Activated gamma-delta T cell treated with anti-CD3 and anti-CD28 coated beads, Interleukin-2, amount 50 U/mL, for 16 hours (primary cell): ENCODE results near the gene CDKN2B-AS1.

Source experiments
- DNase-seq: peaks from one replicate; pipeline ENCODE4 v3.0.0-alpha.2; 2020; ENCODE audit warnings: low read depth

CDKN2B-AS1 gene

DNA sequence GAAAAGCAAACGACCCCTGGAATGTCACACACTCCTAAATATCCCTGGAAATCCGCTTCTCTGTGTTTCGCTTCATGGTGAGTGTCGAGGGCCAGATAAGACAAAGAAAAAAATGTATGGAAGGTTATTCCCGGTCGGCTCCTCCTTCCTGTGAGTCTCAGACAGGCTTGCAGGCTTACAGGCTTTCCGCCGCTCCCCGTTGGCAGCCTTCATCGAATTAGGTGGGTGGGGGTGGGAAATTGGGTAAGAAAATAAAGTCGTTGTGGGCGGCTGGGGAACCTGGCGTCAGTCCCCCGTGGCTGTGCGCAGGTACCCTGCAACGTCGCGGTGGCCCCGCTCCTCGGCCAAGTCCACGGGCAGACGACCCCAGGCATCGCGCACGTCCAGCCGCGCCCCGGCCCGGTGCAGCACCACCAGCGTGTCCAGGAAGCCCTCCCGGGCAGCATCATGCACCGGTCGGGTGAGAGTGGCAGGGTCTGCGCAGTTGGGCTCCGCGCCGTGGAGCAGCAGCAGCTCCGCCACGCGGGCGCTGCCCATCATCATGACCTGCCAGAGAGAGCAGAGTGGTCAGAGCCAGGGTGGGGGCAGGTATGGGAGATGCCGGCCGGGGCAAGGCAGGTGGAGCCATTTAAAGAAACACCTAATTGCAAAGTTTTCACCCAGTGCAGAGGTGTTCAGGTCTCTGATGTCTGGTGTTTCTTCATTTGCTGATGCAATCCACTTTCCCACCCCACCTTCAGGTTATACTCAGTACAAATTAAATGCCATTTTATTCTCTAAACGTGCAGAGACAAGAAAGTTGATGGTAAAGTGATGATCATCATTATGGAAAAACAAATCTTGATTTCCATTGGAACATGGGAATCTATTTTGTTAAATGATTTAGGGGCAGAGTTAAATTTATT lies 11.4 kb downstream of the CDKN2B-AS1 start:
- no peak for DNase-seq

DNA sequence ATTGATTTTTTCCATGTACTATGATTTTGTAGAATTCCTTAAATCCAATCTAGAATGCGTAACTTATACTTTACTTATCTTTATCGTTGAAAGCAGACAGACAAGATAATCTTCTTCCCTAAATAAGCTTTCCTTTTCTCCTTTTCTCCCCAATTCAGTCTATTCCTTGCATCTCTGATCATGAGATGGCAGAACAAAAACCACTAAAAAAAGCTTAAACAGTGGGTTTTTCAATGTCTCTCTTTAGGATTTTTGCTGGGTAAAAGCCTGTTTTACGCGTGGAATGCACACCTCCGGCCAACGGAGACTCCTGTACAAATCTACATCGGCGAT lies 13.8 kb downstream of the CDKN2B-AS1 start:
- no peak for DNase-seq

DNA sequence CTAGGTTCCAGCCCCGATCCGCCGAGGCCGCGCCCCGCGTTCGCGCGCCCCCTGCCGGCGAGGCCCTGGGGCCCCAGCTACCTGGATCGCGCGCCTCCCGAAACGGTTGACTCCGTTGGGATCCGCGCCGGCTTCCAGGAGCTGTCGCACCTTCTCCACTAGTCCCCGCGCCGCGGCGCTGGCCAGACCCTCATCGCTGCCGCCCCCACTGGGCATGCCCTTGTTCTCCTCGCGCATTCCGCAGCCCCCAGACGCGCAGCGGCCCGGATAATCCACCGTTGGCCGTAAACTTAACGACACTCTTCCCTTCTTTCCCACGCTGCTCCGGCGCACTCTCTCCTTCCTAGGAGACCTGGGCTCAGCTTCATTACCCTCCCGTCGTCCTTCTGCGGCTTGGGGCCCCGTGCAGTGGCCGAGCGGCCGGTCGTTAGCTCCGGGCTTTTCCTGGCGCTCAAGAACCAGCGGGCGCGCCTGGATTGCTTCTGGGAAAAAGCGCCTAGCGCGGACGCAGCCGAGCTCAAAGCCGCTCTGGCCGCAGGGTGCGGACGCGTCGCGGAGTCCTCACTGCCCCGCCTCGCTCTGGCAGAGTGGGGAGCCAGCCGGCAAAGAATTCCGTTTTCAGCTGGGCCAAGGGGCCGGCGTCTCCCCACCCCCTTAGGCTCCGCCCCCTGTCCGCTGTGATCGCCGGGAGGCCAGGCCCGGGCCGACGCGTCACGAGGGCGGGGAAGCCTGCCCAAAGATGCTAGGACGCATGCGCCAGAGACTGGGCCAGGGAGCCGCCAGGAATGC lies 14.3 kb downstream of the CDKN2B-AS1 start, which contains the start of gene CDKN2B:
Gene CDKN2B (minus strand): TSS at position 589 of the 789 bp plus-strand sequence. CDS start 352 bp downstream, at position 237.
- no peak for DNase-seq

DNA sequence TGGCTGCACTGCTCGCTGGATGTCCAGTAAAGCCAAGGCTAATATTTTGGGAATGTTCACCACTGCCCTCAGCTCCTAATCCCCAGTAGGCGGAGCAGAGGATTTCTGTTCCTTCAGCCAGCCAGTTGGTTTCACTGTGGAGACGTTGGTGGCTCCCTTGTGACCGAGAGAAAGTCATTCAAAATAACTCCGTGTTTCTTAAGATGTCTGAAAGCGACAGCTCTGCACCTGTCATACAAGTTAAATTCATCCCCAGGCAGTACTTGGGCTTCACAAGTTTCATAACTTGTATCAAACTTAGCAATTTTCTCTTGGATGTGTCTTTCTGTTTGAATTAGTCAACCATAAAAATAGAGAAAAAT lies 14.9 kb downstream of the CDKN2B-AS1 start:
- DNase-seq = no peak

DNA sequence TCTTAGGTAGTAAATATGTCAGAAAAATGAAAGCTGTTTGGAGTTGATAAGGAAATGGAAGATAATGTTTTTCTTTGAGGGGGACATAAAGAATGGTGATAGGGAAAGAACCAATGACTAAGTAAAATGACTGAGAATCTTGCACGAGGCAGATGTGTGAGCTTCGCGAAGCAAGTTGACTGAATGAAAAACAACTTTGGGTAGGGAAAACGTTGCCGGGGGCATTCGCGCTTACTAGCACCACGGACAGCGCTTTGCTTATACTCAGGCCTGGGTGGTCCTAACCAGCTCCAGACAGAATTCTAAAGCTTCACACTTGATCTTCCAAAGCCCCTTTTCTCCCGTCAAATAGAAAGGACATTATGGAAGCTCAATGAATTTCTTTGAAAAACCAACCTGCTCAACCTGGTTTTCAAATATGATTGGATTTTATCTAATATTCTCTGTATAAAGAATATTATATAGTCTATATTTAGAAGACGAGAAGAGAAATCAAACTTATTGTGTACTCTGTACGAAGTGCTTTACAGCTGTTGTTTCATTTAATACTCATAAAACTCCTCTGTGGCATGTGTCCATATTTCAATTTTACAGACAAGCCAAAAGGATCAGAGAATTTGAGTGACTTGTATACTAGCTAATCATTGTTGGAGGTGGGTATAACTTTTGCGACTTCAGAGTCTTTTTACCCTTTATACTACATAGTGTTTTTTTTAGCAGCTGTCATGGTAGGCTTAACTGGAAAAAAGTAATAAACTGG lies 16.5 kb downstream of the CDKN2B-AS1 start:
- no peak for DNase-seq

DNA sequence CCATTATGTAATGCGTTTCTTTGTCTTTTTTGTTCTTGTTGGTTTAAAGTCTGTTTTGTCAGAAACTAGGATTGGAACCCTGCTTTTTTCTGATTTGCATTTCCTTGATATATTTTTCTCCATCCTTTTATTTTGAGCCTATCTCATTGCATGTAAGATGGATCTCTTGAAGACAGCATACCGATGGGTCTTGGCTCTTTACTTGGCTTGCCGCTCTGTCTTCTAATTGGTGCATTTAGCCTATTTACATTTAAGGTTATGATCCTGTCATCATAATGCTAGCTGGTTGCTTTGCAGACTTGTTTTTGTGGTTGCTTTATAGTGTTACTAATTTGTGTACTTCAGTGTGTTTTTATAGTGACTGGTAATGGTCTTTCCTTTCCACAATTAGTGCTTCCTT lies 27.8 kb downstream of the CDKN2B-AS1 start:
- no peak for DNase-seq

DNA sequence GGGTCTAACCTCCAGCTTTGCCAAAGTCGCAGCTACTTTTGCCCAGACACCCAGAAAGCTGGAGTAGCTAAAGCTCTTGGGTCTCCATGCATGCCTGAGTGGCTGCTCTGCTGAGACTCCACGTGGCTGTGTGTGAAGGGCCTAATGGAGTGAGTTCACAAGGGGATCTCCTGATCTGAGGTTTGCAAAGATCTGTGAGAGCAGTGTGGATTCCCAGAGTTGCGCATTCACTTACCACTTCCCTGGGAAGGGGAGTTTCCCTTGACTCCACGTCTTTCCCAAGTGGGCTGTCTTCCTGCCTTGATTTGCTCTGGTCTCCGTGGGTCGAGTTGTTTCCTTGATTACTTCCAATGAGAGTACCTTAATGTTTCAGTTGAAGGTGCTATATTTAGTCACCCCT lies 32.1 kb downstream of the CDKN2B-AS1 start:
- DNase-seq = no peak

DNA sequence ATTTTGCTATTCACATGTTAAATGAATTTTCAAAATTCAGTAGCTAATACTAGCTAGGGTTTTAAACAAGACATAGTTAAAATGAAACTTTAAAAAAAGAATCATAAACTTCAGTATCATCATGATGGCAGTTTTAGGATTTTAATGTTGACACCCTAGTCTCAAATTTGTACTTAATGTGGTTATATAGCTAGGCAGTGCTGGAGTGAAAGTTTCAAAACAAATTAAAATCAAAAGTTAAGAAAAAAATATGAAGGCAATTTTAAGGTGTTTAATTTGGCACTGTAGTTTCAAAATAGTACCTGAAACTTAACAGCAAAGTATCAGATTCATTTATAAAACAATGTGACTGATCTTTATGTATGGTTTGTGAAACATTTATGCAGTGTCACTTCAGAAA lies 33.8 kb downstream of the CDKN2B-AS1 start:
- no peak for DNase-seq

DNA sequence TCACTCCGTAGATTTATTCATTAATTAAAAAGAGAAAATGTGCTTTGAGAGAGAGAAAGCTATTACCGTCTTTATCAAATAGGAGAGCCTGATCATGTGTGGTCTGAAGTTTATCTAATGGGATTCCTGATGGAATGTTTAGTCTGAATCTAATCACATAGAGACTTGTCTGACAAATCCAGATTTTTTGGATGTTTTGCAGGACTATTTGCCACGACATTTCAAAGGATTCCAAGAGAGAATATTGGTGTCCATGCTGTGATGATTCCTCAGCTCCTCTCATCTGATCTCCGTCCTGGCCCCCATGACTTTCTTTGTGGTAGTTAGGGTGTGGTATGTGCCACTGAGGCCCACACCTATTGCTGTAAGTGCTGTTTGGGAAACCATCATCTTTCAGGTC lies 34.6 kb downstream of the CDKN2B-AS1 start:
- DNase-seq = no peak

DNA sequence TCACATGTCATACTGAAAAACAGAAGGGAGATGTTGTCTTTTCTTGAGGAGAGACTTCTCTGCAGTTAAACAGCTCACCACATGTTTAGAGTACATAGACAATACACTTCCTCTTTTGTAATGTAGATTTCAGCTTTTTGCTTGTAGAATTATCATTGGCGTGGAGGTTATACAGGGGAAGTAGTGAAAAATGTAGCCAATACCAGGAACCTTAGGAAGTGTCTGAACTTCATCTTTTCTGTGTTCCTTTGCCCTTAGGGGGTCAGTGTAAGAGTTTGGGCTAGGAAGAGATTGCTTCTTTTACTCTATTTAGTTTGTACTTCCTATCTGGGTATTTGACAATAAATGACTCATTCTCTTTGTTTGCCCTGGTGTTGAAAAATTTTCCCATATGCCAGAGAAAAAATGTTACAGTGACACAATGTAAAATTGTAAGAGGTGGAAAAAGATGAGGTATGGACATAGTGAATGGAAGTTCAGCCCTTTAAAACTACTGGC lies 35.6 kb downstream of the CDKN2B-AS1 start:
- DNase-seq = no peak

DNA sequence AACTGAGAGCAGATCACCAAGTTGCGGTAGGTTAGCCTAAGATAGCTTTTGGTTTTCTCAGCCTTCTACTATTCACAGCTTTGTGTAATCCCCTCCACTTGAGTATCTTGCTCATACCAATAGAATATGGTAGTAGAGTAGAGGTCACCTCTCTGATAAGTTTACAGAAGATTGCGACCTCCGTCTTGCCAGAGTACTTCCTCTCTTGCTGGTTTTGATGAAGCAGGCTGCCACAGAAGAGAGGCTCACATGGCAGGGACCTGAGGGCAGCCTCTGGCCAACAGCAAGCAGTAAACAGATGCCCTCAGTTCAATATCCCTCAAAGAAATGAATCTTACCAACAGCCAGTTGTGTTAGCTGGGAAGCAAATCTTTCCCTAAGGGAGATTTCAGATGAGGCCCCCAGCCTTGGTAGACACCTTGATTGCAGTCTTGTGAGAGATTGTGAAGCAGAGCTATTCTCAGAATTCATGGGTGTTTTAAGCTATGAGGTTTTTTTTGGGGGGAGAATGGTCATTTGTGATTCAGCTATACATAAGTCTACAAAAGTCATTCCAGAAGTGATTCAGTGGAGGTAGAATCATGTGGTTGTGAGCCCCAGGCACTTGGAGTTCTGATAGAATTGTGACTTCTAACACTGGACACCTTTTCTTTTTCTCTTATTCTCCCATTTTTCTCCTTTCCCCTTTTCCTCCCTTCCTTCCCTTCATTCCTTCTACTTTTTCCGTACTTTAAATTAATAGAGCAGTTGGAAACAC lies 37.2 kb downstream of the CDKN2B-AS1 start:
- DNase-seq = no peak

DNA sequence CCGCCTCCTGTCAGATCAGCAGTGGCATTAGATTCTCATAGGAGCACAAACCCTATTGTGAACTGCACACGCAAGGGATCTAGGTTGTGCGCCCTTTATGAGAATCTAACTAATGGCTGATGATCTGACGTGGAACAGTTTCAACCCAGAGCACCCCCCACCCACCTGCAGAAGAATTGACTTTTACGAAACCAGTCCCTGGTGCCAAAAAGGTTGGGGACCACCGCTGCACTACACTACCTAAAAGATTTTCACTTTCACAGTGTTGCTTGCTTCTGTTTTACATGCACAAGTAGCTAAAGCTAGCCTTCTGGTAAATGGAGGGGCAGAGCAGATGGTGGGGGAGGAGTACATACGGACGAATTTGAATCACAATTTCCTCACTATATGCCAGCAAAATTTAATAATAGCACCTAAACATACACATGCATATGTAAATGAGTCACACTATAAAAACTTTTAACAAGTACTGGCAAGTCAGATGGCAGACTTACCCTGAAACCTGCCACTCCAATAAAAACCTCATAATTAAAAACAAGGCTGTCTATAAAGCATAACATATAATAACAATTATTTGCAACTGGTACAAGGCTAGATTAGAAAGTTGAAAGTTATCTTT lies 38.5 kb downstream of the CDKN2B-AS1 start:
- DNase-seq = no peak

DNA sequence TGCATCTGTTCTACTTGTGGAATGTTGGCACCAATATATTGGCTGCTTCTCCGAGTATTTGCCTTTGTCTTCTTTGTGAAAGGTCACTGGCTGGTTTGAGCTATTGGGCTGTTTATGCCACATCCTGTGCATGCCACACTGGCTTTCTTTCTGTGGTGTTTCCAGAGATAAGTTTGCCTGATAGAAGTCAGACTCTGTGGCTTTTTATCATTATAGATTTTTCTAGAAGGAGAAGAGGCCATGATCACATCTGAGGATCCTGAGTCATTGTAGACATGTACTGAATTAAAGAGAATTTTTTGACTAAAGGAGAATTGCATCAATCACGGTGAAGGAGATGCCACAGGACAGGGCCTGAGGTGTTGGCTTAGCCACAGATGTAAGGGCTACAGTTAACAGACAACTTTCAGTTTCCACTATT lies 41.0 kb downstream of the CDKN2B-AS1 start:
- no peak for DNase-seq

DNA sequence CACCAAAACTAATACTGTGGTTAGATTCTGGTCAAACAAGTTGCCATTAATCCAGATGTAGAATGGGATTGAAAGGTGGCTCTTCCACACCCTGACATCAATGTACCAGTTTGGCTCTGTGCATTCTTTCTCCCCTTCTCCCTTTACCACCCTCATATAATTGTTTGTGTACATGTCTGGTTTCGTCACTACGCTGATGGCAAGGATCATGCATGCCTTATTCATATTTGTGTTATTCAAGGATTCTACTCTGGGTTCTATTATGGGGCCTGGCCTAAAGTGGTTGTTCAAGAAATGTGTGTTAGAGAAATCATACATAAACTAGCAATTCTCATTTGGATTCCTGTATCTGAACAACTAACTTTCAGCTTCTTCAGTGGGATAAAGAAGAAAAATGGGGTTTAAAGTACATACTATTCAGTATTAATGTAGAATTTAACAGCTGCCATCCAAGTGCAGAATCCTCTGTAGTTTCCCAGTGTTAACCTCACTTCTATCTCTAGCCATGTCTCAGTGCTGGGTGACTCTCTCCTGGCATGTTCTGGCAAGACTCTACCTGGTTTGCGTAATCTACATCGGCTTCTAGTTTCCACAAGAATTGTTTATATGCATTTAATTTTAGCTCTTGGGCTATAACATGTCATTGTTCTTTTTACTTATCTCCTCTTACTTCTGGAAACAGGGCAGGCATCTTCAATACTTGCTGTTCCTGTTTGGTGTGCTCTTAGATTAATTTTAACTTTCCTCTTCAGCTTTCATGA lies 42.5 kb downstream of the CDKN2B-AS1 start:
- DNase-seq = no peak

DNA sequence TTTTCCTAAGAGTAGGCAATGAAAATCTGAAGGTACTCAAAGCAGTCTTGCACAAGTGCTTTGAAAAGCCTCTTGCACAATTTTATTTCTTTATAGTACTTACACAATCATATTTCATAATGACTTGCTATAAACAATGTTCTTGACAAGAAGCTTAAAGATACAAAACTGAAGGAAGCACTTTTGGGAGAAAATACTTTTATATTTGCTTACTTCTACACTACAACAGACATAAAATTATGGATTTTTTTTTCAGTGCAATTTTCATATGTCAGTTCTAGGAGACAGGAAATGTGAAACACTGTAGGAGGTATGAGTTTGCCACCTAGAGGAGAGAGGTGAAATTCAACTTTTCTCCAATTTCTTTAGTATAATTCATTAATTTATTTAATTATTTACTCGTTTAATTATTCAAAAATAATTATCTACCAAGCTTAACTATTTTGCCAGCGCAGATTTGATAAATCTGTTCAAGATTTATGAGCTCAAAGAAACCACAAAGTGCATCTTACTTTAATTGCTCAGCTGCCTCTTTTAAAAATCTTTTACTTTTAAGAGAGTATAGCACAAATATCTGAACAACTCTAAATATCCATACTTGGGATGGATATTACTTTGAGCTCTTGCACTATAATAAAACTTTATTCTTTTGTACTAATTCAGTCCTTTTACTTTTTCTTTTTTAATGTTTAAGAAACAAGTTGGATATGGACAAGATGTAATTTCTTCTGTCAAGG lies 43.5 kb downstream of the CDKN2B-AS1 start:
- DNase-seq = no peak

DNA sequence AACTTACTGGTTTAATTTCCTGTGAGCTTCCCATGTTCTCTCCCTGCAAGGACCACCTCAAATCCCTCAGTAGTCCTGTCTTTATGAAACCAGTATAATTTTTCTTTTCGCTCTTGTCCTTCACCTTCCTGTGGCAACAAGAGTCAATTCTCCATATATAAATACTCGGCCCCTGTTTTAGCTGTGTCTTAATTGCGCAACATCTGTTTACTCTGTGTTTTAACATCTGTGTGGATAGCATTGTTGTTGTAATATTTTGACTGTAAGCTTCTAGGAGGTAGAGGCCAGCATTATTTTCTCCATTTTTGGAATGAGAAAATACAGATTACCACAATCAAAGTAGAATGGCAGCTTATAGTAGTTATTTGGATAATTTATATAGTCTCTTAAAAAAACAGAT lies 44.7 kb downstream of the CDKN2B-AS1 start:
- no peak for DNase-seq

DNA sequence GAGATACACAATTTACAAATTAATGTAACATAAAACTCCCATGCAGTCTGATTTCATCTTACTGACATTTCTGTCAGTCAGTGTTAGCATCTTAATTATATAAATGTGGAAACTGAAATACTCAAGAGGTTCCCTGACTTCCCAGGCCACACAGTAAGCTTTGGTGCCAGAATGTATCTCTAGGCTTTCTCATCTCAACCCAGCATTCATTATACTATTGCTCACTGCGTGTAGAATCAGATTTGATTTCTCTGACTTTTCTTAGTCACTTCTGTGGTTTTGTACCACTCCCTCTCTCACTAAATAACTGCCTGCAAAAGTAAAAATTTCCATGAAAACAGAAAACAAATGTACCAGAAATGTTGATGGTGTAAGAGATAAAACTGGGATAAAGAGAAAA lies 46.2 kb downstream of the CDKN2B-AS1 start:
- DNase-seq = no peak

DNA sequence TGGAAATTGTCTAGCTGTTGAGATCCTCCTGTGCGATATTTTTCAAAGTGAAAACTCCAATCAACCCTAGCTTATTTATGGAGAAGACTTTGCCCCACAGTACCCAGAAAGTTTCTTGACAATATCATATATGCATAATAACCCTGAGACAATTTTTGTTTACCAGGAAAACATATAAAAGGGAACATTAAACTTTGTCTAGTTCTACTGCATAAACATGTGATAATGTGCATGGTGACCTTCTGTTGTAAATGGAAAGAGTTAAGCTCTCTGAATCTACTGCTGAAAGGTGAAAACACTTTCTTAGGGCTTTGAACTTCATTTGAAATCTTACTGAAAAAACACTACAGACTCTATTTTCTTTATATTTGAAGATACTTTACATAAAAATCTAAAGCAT lies 46.8 kb downstream of the CDKN2B-AS1 start:
- DNase-seq = no peak

DNA sequence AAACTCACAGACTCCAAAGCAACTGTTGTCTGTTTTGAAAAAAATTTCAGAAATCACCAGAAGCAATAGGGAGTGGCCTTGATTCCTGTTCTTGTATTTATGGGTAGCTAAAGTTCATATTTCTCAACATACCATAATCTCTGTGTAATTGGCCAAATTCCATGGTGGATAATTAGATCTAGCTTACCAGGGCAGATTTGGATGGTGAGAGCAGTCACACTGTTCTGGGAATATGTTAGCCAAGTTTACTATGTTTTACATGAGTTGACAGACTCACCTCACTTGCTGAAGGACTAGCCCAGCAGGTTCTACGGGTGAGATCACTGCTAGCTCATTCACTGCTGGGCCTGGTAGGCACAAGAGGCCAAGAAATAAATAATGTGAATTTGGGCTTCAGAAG lies 47.2 kb downstream of the CDKN2B-AS1 start:
- DNase-seq = no peak

DNA sequence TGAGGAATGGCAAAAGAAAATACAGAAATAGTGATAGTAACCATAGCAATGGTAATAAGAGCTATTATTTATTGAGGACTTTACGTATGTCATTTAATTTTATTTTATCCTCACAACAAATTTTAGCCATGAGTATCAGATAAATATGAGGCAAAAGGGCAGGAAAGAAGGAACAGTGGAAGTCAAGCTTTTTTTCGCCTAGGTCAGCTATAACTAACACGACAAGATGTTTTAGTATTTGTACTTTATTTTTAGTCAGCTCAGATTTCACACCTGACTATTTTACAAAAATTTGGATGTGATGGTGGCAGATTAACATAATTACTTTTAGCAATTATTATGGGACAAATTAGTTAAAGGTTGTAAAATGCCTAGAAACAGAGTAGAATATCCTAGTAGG lies 49.3 kb downstream of the CDKN2B-AS1 start:
- no peak for DNase-seq
